GM21576 (cell line): Measurements from ENCODE around the gene ANK2.
A peak's percentile ranks its signal among the peaks of the same experiment; 100 is the strongest.
"Not testable (repeated sequence)": the region's sequence is repeated elsewhere in the genome, so short reads cannot be mapped to it uniquely, and the experiment has no call there.

Experiments used
- ATAC-seq: cut with Tn5 transposase; IDR thresholded peaks from one replicate; pipeline ENCODE4 v1.9.1; 2021; ENCODE audit warnings: mild to moderate bottlenecking, moderate library complexity; ENCODE audit not compliant: unreplicated experiment

The ANK2 gene

GRCh38 chr4:113186913-113187312 lies 137.5 kb downstream of the ANK2 start:
- ATAC-seq: no peak

DNA sequence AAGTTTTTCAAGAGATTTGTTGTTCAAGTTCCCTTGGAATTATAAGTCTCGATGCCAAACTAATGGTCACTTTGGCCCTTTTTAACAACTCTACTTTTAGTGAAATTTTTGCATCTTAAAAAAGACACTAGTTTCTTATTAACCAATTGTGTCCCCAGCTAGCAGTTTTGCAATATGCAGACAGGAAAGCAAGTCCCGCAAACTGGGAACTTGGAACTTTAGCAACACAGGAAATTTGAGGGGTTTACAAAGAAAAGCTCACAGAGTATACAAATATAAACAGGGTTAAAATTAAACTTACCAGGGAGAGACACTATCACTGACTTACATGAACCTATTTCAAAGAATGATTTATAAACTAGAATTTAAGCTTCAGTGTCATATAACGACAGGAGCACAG lies 137.9 kb downstream of the ANK2 start:
- no peak for ATAC-seq

- no peak for ATAC-seq
These were observed 140.1 kb downstream of the ANK2 start for GRCh38 chr4:113189546-113189945.

GRCh38 chr4:113209153-113209552 lies 159.7 kb downstream of the ANK2 start:
- peak; percentile 62 for ATAC-seq

- ATAC-seq: no peak
These were observed 160.3 kb downstream of the ANK2 start for GRCh38 chr4:113209652-113210320.

- no peak for ATAC-seq
These were observed 163.2 kb downstream of the ANK2 start for GRCh38 chr4:113212613-113213012.

GRCh38 chr4:113221990-113222389 lies 172.5 kb downstream of the ANK2 start:
- no peak for ATAC-seq

DNA sequence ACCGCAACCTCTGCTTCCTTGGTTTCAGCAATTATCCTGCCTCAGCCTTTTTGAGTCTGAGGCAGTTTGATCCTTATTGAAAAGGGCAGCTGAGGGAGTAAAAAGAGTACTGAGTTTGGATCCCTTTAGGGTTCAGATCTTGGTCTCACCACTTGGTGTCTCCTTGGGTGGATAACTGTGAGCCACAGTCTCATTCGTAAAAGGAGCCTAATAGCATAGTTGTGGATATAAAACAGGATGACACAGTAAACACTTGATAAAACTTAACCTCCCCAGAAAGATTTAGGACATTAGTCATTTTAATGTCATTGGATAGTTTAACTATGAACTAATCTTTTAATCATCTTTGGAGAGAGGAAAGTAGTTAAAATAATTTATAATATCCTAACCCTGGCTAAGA lies 173.0 kb downstream of the ANK2 start:
- ATAC-seq: no peak

- no peak for ATAC-seq
These were observed 173.5 kb downstream of the ANK2 start for GRCh38 chr4:113223001-113223400.

GRCh38 chr4:113232194-113232593 lies 182.7 kb downstream of the ANK2 start:
- ATAC-seq: no peak

DNA sequence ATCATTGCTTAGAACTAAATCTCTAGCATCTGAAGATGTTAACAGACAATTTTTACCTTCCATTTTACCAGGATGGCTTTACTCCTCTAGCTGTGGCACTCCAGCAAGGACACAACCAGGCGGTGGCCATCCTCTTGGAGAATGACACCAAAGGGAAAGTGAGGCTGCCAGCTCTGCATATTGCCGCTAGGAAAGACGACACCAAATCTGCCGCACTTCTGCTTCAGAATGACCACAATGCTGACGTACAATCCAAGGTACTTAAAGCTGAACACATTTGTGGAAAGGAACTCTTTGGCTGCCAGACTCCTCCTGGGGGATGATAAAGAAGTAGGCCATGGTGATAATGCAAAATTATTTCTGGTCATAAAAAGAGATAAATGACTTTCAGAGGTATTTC lies 187.5 kb downstream of the ANK2 start:
- no peak for ATAC-seq

GRCh38 chr4:113243312-113243711 lies 193.9 kb downstream of the ANK2 start:
- ATAC-seq: no peak

DNA sequence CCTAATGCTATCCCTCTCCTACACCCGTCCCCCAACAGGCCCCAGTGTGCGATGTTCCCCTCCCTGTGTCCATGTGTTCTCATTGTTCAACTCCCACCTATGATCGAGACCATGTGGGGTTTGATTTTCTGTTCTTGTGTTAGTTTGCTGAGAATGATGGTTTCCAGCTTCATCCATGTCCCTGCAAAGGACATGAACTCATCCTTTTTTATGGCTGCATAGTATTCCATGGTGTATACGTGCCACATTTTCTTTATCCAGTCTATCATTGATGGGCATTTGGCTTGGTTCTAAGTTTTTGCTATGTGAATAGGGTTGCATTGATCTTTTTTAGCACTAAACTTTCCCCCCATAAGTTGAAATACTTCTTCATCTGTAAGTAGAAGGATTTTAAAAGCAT lies 195.3 kb downstream of the ANK2 start:
- not testable (repeated sequence) for ATAC-seq

- ATAC-seq: no peak
These were observed 198.9 kb downstream of the ANK2 start for GRCh38 chr4:113248320-113248719.

DNA sequence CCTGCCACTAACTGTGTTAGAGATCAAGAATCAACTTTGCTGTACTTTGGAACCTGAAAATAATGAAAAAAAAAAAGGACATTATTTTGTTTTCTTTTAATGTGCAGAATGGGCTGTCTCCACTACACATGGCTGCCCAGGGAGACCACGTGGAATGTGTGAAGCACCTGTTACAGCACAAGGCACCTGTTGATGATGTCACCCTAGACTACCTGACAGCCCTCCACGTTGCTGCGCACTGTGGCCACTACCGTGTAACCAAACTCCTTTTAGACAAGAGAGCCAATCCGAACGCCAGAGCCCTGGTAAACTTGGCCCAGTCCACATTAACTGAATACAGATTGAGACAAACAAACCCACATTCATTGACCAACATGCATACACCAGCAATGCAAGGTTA lies 206.2 kb downstream of the ANK2 start:
- no peak for ATAC-seq

DNA sequence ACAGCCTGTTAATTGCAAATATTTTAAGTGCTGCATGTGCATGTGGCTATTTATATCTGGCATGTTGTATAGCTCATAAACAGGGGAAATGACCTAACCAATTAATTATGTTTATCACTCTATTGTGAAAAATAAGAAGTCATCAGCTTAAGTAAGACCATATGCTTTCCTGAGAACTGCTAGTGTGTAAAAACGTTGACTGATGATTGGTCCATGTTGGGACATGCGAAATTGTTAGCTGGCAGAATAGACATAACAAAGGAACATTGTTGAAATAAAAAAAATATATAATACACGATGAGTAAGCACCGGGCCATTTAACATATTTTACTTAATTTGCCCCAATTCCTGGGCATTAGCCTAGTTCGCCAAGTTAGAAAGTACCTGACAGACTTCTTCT lies 207.5 kb downstream of the ANK2 start:
- no peak for ATAC-seq

- no peak for ATAC-seq
These were observed 211.2 kb downstream of the ANK2 start for GRCh38 chr4:113260688-113261087.

GRCh38 chr4:113263274-113263673 lies 213.8 kb downstream of the ANK2 start:
- ATAC-seq: no peak

DNA sequence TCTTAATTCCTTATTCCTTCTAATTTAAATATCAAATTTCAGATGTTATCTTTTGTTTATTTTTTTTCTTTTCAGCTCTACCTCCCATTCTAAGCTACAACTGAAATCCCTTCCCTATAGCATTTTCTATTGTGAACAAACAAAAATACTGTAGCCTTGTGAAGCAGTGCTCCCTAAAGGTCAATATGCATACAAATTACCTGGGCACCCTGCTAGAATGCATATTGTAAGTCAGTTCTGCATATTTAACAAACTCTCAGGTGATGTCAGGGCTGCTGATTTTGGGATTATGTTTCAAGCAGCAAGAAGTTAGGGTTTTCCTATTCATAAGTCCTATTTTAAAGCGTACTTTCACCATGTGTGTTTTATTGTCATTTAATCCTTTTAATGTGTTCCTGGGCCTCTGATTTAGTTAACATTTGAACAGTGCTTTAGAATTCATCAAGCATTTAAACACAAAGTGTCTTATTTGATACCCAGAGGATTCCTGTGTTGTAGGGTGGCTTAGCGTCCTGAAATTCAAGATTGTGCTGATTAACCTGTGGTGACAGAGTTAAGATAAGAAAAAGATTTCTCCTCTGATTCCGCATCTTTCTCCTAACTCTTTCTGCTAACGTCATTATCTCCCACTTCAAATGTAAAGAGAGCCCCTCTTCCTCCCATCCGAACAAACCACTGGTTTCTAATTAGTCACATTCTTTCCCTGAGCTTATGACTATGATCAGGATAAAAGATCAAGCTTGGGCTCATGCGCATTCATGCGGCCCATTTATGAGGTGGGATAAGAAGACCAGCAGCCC lies 221.3 kb downstream of the ANK2 start:
- ATAC-seq: no peak

GRCh38 chr4:113272523-113272922 lies 223.1 kb downstream of the ANK2 start:
- no peak for ATAC-seq

GRCh38 chr4:113273721-113274220 lies 224.3 kb downstream of the ANK2 start:
- ATAC-seq: no peak

DNA sequence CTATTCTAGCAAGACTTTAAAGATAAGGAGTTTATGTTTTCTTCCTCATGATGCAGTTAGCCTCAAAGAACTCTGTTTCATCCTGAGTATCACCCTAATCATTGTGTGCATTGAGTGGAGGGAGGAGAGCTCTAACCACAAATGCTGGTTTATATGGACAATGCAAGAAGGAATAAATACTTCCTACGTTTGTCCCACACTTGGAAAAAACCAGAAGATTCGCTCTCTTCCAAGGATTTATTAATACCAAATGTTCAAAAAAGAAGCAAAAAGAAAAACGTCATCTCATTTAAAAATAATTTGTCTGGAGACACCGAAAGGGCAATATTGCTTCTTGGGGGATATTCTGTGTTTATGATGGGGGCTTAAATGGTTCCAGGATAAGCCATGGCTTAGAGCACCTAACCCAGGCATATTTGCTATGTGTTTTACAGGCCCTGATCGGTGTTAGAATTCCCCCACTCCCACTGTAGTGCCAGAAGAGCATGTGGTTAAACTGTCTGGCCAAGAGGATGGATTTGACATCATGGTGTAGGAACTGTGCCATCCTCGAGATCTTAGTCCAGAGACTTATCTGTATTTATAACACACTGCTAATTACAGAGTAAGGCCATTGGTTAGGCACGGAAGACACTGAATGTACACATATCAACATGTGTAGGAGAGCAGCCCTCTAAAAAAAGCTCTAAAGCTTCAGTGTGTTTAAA lies 227.2 kb downstream of the ANK2 start:
- ATAC-seq: no peak
